ENCODE data around the gene URB1.

Gene URB1

DNA sequence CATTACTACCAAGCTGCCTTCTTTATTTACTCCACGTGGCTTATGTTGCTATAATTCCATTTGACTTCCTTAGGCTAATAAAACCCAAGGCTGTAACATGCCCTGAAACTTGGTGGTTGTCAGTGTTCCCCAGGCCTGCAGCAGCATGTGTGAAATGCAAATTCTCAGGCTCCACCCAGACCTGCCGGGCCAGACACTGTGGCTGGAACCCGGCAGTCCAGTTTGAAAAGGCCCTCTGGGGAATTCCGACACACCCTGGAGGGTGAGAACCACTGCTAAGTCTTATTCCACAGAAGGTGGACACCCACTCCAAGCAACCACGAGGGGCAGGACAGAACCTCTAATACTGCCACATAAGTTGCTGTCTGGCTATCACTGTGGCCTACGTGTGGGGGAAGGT is 41.4 kb downstream of the URB1 start:
- Histone ChIP-seq H3K9ac (no peak overlapping the region), H3K36me3 (ENCODE audit: control insufficient read depth, insufficient read depth, low read length) (no peaks in the 10 kb centered on the region), H3K9me3 (ENCODE audit: control insufficient read depth, low read length) (no peaks in the 10 kb centered on the region), H3K27ac (no peak overlapping the region), H3K79me2 (peaks cover 5% of the 10 kb centered on the region), H3K4me1 (no peaks in the 10 kb centered on the region), H3K27me3 (ENCODE audit: control insufficient read depth, insufficient read depth, low read length) (no peaks in the 10 kb centered on the region), H3K4me3 (ENCODE audit: low read depth, low read length) (no peak overlapping the region), H3K4me2 (ENCODE audit: low read length) (no peak overlapping the region), H2AFZ (no peak overlapping the region)
- TF ChIP-seq, protein P1, sequence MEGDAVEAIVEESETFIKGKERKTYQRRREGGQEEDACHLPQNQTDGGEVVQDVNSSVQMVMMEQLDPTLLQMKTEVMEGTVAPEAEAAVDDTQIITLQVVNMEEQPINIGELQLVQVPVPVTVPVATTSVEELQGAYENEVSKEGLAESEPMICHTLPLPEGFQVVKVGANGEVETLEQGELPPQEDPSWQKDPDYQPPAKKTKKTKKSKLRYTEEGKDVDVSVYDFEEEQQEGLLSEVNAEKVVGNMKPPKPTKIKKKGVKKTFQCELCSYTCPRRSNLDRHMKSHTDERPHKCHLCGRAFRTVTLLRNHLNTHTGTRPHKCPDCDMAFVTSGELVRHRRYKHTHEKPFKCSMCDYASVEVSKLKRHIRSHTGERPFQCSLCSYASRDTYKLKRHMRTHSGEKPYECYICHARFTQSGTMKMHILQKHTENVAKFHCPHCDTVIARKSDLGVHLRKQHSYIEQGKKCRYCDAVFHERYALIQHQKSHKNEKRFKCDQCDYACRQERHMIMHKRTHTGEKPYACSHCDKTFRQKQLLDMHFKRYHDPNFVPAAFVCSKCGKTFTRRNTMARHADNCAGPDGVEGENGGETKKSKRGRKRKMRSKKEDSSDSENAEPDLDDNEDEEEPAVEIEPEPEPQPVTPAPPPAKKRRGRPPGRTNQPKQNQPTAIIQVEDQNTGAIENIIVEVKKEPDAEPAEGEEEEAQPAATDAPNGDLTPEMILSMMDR (IDR thresholded peaks at IDR 0.05): no peak

DNA sequence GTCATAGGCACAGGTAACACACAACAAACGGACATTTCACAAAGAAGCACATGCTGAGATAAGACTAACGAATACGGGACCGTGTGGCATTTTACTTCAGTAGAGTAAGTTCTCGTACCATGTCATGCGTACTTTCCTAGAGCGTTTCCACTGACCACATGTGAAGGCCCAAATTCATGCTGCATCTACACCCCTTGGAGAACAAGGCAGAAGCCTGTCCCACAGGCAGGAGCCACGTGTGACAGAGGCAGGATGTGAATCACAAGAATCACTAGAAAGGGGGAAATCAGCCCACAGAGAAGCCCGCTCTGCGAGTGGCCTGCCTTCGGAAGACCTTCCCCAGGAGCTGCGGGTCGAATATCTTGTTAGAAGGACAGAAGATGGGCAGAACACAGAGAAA is 41.8 kb downstream of the URB1 start:
- no peak overlapping the region for H3K4me3 ChIP-seq (ENCODE audit: low read depth, low read length)
- TF ChIP-seq, protein P1 (IDR thresholded peaks at IDR 0.05): no peak
- H3K36me3 ChIP-seq (ENCODE audit: control insufficient read depth, insufficient read depth, low read length): no peaks in the 10 kb centered on the region
- no peak overlapping the region for H3K27ac ChIP-seq
- H3K9me3 ChIP-seq (ENCODE audit: control insufficient read depth, low read length): no peaks in the 10 kb centered on the region
- H2AFZ ChIP-seq: no peak overlapping the region
- H3K27me3 ChIP-seq (ENCODE audit: control insufficient read depth, insufficient read depth, low read length): no peaks in the 10 kb centered on the region
- H3K79me2 ChIP-seq: peaks cover 5% of the 10 kb centered on the region
- H3K9ac ChIP-seq: no peak overlapping the region
- H3K4me1 ChIP-seq: no peaks in the 10 kb centered on the region
- H3K4me2 ChIP-seq (ENCODE audit: low read length): no peak overlapping the region

- H3K4me3 ChIP-seq (ENCODE audit: low read depth, low read length): no peak overlapping the region
- peaks cover 5% of the 10 kb centered on the region for H3K79me2 ChIP-seq
- H3K4me2 ChIP-seq (ENCODE audit: low read length): no peak overlapping the region
- no peaks in the 10 kb centered on the region for H3K27me3 ChIP-seq (ENCODE audit: control insufficient read depth, insufficient read depth, low read length)
- TF ChIP-seq, protein P1 (IDR thresholded peaks at IDR 0.05): no peak
- H3K27ac ChIP-seq: no peak overlapping the region
- H3K4me1 ChIP-seq: no peaks in the 10 kb centered on the region
- no peaks in the 10 kb centered on the region for H3K9me3 ChIP-seq (ENCODE audit: control insufficient read depth, low read length)
- no peak overlapping the region for H3K9ac ChIP-seq
- no peaks in the 10 kb centered on the region for H3K36me3 ChIP-seq (ENCODE audit: control insufficient read depth, insufficient read depth, low read length)
- no peak overlapping the region for H2AFZ ChIP-seq
Observed at GRCh38 chr21:32350211-32350980, 42.4 kb downstream of the URB1 start.

GRCh38 chr21:32349333-32349944 is 43.4 kb downstream of the URB1 start:
- no peak overlapping the region for H3K4me2 ChIP-seq (ENCODE audit: low read length)
- H3K27me3 ChIP-seq (ENCODE audit: control insufficient read depth, insufficient read depth, low read length): no peaks in the 10 kb centered on the region
- no peaks in the 10 kb centered on the region for H3K36me3 ChIP-seq (ENCODE audit: control insufficient read depth, insufficient read depth, low read length)
- TF ChIP-seq, protein P1 (IDR thresholded peaks at IDR 0.05): no peak
- H3K4me1 ChIP-seq: no peaks in the 10 kb centered on the region
- H3K4me3 ChIP-seq (ENCODE audit: low read depth, low read length): no peak overlapping the region
- H3K27ac ChIP-seq: no peak overlapping the region
- H2AFZ ChIP-seq: no peak overlapping the region
- no peaks in the 10 kb centered on the region for H3K9me3 ChIP-seq (ENCODE audit: control insufficient read depth, low read length)
- no peak overlapping the region for H3K9ac ChIP-seq
- peaks cover 5% of the 10 kb centered on the region for H3K79me2 ChIP-seq

Data from parathyroid adenoma (tissue), 2 donors.